Subcutaneous abdominal adipose tissue (tissue), 5 donors: ENCODE data around the gene PPFIBP1.

Source experiments
- H3K27ac ChIP-seq: one replicate; pipeline ENCODE4 v1.7.0; 2013; ENCODE audit warnings: low read depth, mild to moderate bottlenecking, inconsistent platforms, low read length, moderate library complexity
- H3K27me3 ChIP-seq, 5 donors: one replicate each; pipeline ENCODE4 v1.7.0; 2013; ENCODE audit warnings: low read length in 5 of 5, inconsistent platforms in 1 of 5; ENCODE audit not compliant: control insufficient read depth in 5 of 5, insufficient read depth in 4 of 5
- H3K36me3 ChIP-seq, 5 donors: one replicate each; pipeline ENCODE4 v1.7.0; 2013; ENCODE audit warnings: low read length in 5 of 5; ENCODE audit not compliant: control insufficient read depth in 5 of 5, insufficient read depth in 5 of 5
- H3K4me1 ChIP-seq, 5 donors: one replicate each; pipeline ENCODE4 v1.7.0; 2013; ENCODE audit warnings: low read length in 5 of 5, mild to moderate bottlenecking in 3 of 5, moderate library complexity in 1 of 5; ENCODE audit not compliant: control insufficient read depth in 5 of 5, insufficient read depth in 5 of 5
- H3K4me3 ChIP-seq, 5 donors: one replicate each; pipeline ENCODE4 v1.7.0; 2013; ENCODE audit warnings: low read length in 5 of 5, low read depth in 1 of 5
- H3K9ac ChIP-seq, 5 donors: one replicate each; pipeline ENCODE4 v1.7.0; 2013; ENCODE audit warnings: low read length in 5 of 5, mild to moderate bottlenecking in 4 of 5, moderate library complexity in 3 of 5
- H3K9me3 ChIP-seq, 5 donors: one replicate each; pipeline ENCODE4 v1.7.0; 2013; ENCODE audit warnings: low read length in 5 of 5; ENCODE audit not compliant: control insufficient read depth in 5 of 5
- donor health status: healthy.
- donor health status: healthy.
- donor health status: healthy.
- donor health status: healthy.
- donor health status: healthy.

PPFIBP1 gene

DNA sequence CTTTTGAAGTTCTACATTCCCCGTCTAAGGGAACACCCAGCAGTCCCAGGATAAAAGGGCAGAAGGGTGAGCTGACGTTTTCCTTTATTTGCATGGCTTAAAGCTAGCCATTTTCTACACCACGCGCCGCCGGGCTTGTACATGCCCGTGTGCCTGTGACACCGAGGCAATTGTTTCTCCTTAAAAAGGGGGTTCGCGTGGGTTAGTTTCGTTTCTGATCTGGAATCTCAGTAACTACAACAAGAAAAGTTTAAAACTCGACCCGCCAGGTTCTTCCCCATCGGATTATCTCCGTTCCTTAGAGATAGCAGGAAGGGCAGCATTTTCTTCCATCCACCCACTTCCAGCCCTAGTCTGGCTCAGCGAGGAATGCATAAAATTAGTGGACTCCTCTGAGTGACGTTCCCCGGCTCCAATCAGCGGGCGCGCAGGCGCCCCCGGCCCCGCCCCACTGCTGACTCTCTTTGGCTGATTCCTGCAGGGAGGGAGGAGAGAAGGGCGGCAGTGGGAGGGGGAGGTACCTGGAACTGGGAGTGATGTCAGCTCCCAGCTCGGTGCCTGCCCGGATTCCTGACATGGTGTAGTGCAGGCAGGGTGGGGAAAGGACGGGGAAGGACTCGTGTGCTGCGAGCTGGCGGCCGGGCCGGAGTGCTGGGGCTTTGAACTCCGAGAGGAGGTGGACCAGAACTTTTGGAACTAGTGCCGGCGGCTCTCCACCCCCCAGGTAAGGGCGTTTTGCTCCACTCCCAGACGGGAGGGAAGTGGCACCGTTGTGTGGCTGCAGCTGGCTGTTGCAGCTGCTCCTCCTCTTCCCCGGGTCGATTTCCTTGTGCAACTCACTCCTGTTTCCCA is at the start of gene PPFIBP1:
PPFIBP1 (plus strand) TSS at position 565 of the 852 bp plus-strand sequence. CDS start 109,191 bp downstream, outside the sequence.
- peak within 1 kb of the TSS; percentile 88 for H3K27ac ChIP-seq
- H3K4me3 ChIP-seq = peak within 1 kb of the TSS; percentile 89 to 96 (median 94)
- H3K4me1 ChIP-seq = peaks cover 2 to 23% (median 18%) of the 10 kb centered on the region in 5 donors
- no peaks in the 10 kb centered on the region for H3K36me3 ChIP-seq
- H3K9me3 ChIP-seq = no peaks in the 10 kb centered on the region
- H3K9ac ChIP-seq = peak within 1 kb of the TSS; percentile 77 to 89 (median 85)
- H3K27me3 ChIP-seq = peaks cover 0 to 4% (median 0%) of the 10 kb centered on the region in 5 donors

DNA sequence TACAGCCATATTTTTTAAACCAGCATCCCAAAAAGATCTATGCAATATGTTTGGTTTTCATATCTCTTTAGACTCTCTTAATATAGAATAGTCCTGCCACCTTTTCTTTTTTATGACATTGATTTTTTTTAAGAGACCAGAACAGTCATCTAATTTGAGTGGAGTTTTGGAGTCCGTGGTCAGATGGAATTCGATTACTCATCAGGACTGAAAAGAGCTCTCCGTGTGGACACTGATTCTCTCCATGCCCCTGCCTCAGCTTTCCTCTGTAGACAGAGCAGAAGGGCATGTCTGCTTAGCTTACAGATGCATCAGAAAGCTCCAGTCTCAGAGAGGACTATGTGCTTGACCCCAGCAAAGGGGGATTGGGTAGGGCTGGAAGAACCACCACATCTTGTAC is 49.7 kb upstream of the PPFIBP1 start:
- no peak overlapping the region for H3K27ac ChIP-seq
- H3K9ac ChIP-seq = no peak overlapping the region
- peaks cover 8 to 27% (median 20%) of the 10 kb centered on the region in 5 donors for H3K9me3 ChIP-seq
- no peaks in the 10 kb centered on the region for H3K27me3 ChIP-seq
- no peaks in the 10 kb centered on the region for H3K4me1 ChIP-seq
- H3K36me3 ChIP-seq = no peaks in the 10 kb centered on the region
- no peak overlapping the region for H3K4me3 ChIP-seq

DNA sequence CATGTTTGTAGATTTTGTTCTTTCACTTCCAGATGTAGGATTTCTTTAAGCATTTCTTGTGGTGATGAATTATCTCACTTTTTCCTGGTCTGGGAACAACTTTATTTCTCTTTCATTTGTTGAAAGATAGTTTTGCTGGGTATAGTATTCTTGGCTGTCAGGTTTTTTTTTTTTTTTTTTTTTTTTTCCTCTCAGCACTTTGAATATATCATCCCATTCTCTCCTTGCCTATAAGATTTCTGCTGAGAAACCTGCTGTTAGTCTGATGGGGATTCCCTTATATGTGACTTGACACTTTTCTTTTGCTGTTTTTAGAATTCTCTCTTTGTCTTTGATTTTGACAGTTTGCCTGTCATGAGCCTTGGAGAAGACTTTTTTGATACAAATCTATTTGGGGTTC is 47.0 kb upstream of the PPFIBP1 start:
- Histone ChIP-seq H3K4me3 (no peak overlapping the region), H3K27ac (no peak overlapping the region), H3K27me3 (no peaks in the 10 kb centered on the region), H3K9me3 (peaks cover 8 to 34% (median 20%) of the 10 kb centered on the region in 5 donors), H3K4me1 (peaks cover 0 to 3% (median 0%) of the 10 kb centered on the region in 5 donors), H3K36me3 (no peaks in the 10 kb centered on the region), H3K9ac (no peak overlapping the region)

DNA sequence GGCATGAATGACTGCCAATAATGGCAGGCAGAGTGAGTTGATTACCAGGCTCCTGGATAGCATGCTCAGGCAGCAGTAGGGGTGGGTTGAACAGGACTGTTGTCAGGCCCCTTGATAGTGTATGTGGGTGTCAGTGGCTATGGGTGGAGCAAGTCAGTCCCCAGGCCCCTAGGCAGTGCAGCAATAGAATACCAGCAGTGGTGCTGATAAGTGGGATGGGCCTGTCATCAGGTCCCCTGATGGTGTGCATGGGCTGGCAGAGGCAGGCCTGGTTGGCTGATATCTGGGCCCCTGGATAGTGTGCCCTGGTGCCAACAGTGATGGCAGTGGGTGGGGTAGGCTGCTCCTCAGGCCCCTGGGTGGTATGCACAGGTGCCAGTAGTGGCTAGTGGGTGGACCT is 45.1 kb upstream of the PPFIBP1 start:
- Histone ChIP-seq H3K36me3 (no peaks in the 10 kb centered on the region), H3K4me1 (peaks cover 0 to 3% (median 0%) of the 10 kb centered on the region in 5 donors), H3K4me3 (no peak overlapping the region), H3K9me3 (peaks cover 8 to 34% (median 20%) of the 10 kb centered on the region in 5 donors), H3K27me3 (no peaks in the 10 kb centered on the region), H3K27ac (no peak overlapping the region), H3K9ac (no peak overlapping the region)

DNA sequence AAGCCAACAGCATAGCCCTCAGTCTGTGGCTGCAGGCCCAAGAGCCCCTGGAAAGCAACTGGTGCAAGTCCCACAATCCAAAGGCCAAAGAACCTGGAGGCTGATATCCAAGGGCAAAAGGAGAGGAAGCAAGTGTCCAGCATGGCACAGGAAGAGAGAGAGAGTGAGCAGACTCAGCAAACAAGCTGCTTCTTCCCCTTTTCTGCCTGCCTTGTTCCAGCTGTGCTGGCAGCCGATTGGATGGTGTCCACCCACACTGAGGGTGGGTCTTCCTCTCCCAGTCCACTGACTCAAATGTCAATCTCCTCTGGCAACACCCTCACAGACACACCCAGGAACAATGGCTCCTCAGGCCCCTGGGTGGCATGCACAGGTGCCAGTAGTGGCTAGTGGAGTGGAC is 44.0 kb upstream of the PPFIBP1 start:
- no peaks in the 10 kb centered on the region for H3K36me3 ChIP-seq
- peaks cover 8 to 34% (median 20%) of the 10 kb centered on the region in 5 donors for H3K9me3 ChIP-seq
- peak overlapping the region in 1 of 5 donors; percentile 38 for H3K9ac ChIP-seq
- peaks cover 0 to 3% (median 0%) of the 10 kb centered on the region in 5 donors for H3K4me1 ChIP-seq
- no peaks in the 10 kb centered on the region for H3K27me3 ChIP-seq
- no peak overlapping the region for H3K27ac ChIP-seq
- H3K4me3 ChIP-seq = no peak overlapping the region

DNA sequence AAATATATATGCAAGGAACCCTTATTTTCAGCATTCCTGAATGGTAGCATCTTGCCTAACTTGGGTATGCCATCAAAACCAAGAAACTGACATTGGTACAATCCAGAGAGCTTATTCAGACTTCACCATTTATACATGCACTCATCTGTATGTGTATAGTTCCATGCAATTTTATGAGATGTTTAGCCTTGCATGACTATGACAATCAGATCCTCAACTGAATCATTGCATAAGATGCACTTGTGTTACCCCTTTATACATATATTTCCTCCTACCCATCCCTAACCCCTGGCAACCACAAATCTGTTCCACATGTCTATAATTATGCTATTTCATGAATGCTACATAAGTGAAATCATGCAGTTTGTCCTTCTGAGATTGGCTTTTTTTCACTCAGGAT is 37.0 kb upstream of the PPFIBP1 start:
- Histone ChIP-seq H3K27me3 (no peaks in the 10 kb centered on the region), H3K4me1 (no peaks in the 10 kb centered on the region), H3K4me3 (no peak overlapping the region), H3K27ac (no peak overlapping the region), H3K36me3 (no peaks in the 10 kb centered on the region), H3K9me3 (no peaks in the 10 kb centered on the region), H3K9ac (no peak overlapping the region)

DNA sequence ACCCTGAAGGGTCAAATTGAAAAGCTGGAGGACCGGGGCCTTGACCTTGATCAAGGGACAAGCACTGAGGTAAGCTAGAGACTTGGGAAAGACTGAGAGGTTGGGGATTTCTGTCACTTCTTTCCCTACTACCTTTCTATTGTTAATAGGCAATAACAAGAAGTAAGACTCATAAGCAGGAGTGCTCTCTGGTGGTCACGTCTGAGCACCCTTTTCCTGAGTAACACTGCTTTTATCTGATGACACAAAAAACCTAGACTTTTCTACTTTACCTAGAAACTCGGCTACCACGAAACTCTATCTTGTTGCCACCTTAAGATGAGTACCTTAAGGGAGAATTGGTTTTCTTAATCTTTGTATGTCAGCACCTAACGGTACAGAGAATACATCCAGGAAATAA is 35.5 kb upstream of the PPFIBP1 start:
- no peaks in the 10 kb centered on the region for H3K36me3 ChIP-seq
- H3K9ac ChIP-seq = no peak overlapping the region
- H3K4me3 ChIP-seq = no peak overlapping the region
- H3K27me3 ChIP-seq = no peaks in the 10 kb centered on the region
- H3K9me3 ChIP-seq = no peaks in the 10 kb centered on the region
- H3K27ac ChIP-seq = no peak overlapping the region
- H3K4me1 ChIP-seq = no peaks in the 10 kb centered on the region

DNA sequence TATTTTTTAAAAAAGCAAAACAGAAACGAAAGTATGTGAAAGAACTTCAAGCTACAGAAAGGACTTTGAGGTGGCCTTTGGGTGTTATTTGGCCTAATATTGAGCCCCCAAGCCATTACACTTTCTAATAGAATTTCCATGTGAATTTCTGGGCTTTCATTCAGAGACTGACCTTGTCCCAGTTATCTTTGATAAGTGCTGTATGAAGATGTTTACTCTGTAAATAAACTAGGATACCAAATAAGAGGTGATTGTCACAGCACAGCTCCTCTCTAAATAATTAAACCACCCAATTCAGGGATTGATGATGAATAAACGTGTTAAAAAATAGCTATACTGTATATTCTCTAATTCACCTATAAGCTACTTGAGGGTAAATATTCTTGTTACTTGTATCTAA is 32.8 kb upstream of the PPFIBP1 start:
- no peak overlapping the region for H3K4me3 ChIP-seq
- no peaks in the 10 kb centered on the region for H3K27me3 ChIP-seq
- H3K27ac ChIP-seq = no peak overlapping the region
- no peaks in the 10 kb centered on the region for H3K4me1 ChIP-seq
- H3K9me3 ChIP-seq = no peaks in the 10 kb centered on the region
- H3K36me3 ChIP-seq = no peaks in the 10 kb centered on the region
- no peak overlapping the region for H3K9ac ChIP-seq

DNA sequence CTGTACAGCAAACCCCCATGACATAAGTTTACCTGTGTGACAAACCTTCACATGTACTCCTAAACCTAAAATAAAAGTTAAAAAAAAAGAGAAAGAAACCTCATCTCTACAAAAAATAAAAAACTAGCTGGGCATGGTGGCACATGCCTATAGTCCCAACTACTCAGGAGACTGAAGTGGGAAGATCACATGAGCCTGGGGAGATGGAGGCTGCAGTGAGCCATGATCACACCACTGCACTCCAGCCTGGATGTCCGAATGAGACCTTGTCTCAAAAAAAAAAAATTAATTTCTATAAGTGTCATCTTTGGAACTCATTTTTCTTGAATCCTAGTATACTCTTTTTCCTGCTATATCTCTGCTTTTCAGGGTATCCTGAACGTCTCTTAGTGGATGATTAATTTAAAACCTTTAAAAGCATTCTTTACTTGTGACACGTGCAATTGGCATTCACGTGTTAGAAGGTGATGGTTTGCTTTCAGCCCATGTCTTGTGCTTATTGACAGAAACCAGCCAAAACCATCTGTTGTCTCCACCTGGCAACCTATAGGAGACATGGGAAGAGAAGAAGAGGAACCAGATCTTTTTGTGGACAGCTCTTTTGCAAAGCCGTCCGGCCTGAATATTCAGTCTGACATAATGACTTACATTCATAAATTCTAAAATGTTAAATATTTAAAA is 30.6 kb upstream of the PPFIBP1 start:
- Histone ChIP-seq H3K36me3 (no peaks in the 10 kb centered on the region), H3K4me1 (no peaks in the 10 kb centered on the region), H3K9me3 (no peaks in the 10 kb centered on the region), H3K4me3 (no peak overlapping the region), H3K9ac (no peak overlapping the region), H3K27ac (no peak overlapping the region), H3K27me3 (no peaks in the 10 kb centered on the region)

DNA sequence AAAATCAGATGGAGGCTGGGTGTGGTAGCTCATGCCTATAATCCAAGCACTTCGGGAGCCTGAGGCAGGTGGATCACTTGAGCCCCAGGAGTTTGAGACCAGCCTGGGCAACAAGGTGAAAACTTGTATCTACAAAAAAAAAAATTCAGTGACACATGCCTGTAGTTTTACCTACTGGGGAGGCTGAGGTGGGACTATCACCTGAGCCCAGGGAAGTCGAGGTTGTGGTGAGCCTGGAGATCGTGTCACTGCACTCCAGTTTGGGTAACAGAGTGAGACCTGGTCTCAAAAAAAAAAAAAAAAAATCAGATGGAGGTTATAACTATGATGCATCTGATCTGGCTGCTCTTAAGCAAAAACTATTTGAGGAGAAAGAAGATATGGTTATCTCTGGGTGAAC is 26.6 kb upstream of the PPFIBP1 start:
- Histone ChIP-seq H3K4me1 (no peaks in the 10 kb centered on the region), H3K4me3 (no peak overlapping the region), H3K27ac (no peak overlapping the region), H3K9ac (no peak overlapping the region), H3K9me3 (no peaks in the 10 kb centered on the region), H3K27me3 (no peaks in the 10 kb centered on the region), H3K36me3 (no peaks in the 10 kb centered on the region)
